ENCODE data around the gene KIRREL3.

- TF ChIP-seq MAX (CRISPR knock-in tag; IDR thresholded peaks at IDR 0.05) (no peak), SP1 (CRISPR knock-in tag; IDR thresholded peaks at IDR 0.05) (no peak), ZNF644 (tag; IDR thresholded peaks at IDR 0.05; ENCODE audit: low read depth) (no peak), FOXM1 (IDR thresholded peaks at IDR 0.05; ENCODE audit: low read depth) (no peak), FOXM1 (CRISPR knock-in tag; IDR thresholded peaks at IDR 0.05; ENCODE audit: low read depth) (no peak)
These were observed 533.1 kb downstream of the KIRREL3 start for GRCh38 chr11:126467471-126467870.

Data from K562 (cell line).